ENCODE measurements around the gene ABCC3. TPM values are rescaled to one million over a fixed set of nuclear protein-coding genes. Genes with fewer than 3 reads are reported as not detected.

The ABCC3 gene
- total and polyA plus RNA-seq, 2 donors (not counting 3 experiments of a cell fraction or from before 2014, with no cell fraction given), result 1.1 to 2.6 TPM

DNA sequence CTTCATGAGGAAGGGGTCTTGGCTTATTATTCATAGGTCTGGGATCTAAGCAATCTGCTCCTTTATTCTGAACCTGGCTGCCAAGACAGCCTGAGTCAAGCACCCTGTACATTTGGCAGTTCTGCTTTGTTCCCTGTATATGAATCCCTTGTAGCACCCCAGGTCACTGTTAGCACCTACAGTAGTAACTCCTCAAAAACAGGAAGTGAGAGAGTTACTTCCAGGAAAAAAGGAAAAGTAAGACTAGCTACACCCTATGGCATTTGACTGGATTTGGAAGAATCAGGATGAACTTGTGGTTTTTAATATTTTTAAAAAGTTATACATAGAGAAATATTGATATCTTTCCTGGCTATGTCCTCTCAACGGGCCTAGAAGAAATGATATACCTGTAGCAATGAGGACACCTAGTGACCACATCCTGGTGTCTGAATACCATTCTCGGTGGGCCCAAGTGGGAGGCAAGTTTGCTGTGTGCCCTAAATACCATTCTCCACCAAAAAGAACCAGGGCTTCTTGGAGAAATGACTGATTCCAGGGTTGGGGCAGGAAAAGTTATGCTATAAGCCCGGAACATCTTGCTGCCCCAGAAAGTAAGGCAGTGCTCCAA lies 63.1 kb downstream of the ABCC3 start:
- dilution Hi-C loops (cut with MboI; ENCODE audit: extremely low pct_ligation_motif_present, low sequenced_read_pairs) (no loop called here), intact Hi-C loops (cut with micrococcal nuclease) (no loop called here)
- CTCF ChIA-PET, result interaction anchor here (4.3 to 9.9 kb wide), 2 partner anchors 68 to 148 kb away, joined by 71 to 150 read pairs; partner anchors contain the start of gene SPATA20
- FAIRE-seq (no peak), DNase-seq (ENCODE audit: low read depth, low spot score) (no peak)
- POLR2A ChIA-PET, result no interaction called here
- Histone ChIP-seq H2AFZ (ENCODE audit: low read depth, low read length) (no peak overlapping the region), H3K79me2 (ENCODE audit: control insufficient read depth, insufficient read depth, low read length) (peaks cover 16% of the 10 kb centered on the region), H3K9me1 (replicated peaks; ENCODE audit: control insufficient read depth, extremely low read depth, insufficient read depth, low read length) (no peaks in the 10 kb centered on the region), H3K4me3 (replicated peaks in 1 of 3; ENCODE audit: insufficient read depth in 1 of 3, low read depth in 1 of 3, low read length in 3 of 3) (no peak overlapping the region), H3K36me3 (ENCODE audit: control insufficient read depth in 2 of 2, extremely low read depth in 1 of 2, insufficient read depth in 2 of 2, low read length in 2 of 2) (peaks cover 26 to 33% of the 10 kb centered on the region in 2 experiments), H3K27me3 (ENCODE audit: control insufficient read depth in 2 of 2, insufficient read depth in 2 of 2, low read length in 2 of 2) (no peaks in the 10 kb centered on the region), H3K4me2 (ENCODE audit: insufficient read depth, low read length) (no peak overlapping the region), H3K9me3 (replicated peaks; ENCODE audit: control insufficient read depth, insufficient read depth, low read length) (no peaks in the 10 kb centered on the region), H3K9ac (replicated peaks; ENCODE audit: extremely low read depth, insufficient read depth, low read length) (no peak overlapping the region), H4K20me1 (replicated peaks; ENCODE audit: control insufficient read depth, extremely low read depth, insufficient read depth, low read length) (no peaks in the 10 kb centered on the region), H3K27ac (ENCODE audit: insufficient read depth, low read depth, low read length) (no peak overlapping the region), H3K4me1 (ENCODE audit: control insufficient read depth, extremely low read depth, insufficient read depth, low read length) (no peaks in the 10 kb centered on the region)
- TF ChIP-seq, protein P1, sequence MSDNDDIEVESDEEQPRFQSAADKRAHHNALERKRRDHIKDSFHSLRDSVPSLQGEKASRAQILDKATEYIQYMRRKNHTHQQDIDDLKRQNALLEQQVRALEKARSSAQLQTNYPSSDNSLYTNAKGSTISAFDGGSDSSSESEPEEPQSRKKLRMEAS (IDR thresholded peaks at IDR 0.05; ENCODE audit: insufficient read depth, insufficient read length), result no peak
- TF ChIP-seq, protein P2, sequence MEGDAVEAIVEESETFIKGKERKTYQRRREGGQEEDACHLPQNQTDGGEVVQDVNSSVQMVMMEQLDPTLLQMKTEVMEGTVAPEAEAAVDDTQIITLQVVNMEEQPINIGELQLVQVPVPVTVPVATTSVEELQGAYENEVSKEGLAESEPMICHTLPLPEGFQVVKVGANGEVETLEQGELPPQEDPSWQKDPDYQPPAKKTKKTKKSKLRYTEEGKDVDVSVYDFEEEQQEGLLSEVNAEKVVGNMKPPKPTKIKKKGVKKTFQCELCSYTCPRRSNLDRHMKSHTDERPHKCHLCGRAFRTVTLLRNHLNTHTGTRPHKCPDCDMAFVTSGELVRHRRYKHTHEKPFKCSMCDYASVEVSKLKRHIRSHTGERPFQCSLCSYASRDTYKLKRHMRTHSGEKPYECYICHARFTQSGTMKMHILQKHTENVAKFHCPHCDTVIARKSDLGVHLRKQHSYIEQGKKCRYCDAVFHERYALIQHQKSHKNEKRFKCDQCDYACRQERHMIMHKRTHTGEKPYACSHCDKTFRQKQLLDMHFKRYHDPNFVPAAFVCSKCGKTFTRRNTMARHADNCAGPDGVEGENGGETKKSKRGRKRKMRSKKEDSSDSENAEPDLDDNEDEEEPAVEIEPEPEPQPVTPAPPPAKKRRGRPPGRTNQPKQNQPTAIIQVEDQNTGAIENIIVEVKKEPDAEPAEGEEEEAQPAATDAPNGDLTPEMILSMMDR (IDR thresholded peaks at IDR 0.05; ENCODE audit: extremely low read depth in 1 of 2, insufficient read depth in 1 of 2, low read depth in 1 of 2, low read length in 2 of 2), result no peak
- TF ChIP-seq MYC (IDR thresholded peaks at IDR 0.05; ENCODE audit: low read depth, low read length) (no peak), GATA2 (IDR thresholded peaks at IDR 0.05; ENCODE audit: insufficient read depth, insufficient read length, low read depth, low read length) (no peak), POLR2A (IDR thresholded peaks at IDR 0.05; ENCODE audit: low read depth, low read length) (no peak), POLR2AphosphoS5 (IDR thresholded peaks at IDR 0.05; ENCODE audit: insufficient read depth, low read depth, low read length) (no peak), JUN (IDR thresholded peaks at IDR 0.05; ENCODE audit: borderline replicate concordance, insufficient read depth, insufficient read length, low read depth) (no peak), EZH2 (IDR thresholded peaks at IDR 0.05; ENCODE audit: borderline replicate concordance, low read depth, low read length, severe bottlenecking) (no peak), FOS (IDR thresholded peaks at IDR 0.05; ENCODE audit: borderline replicate concordance, insufficient read depth, low read length) (no peak)
- no TSS peak for BruUV-seq (replicated peaks)

Data from endothelial cell of umbilical vein (primary cell).